Peyer's patch (tissue), 4 donors: Measurements from ENCODE around the gene CSNK1G1.

ENCODE experiments used
- POLR2A ChIP-seq, 2 donors: fragments of 450-650 bp; IDR thresholded peaks; one replicate each; pipeline ENCODE4 v1.5.1; 2017; ENCODE audit warnings: antibody characterized with exemption in 2 of 2, mild to moderate bottlenecking in 2 of 2, moderate library complexity in 2 of 2
- TF ChIP-seq, protein P1 (sequence below), 6 experiments: fragments of 450-650 bp in 4 of 6; fragments of 200-600 bp in 2 of 6; sonication (generic) in 1 of 6; IDR thresholded peaks; one replicate each; pipeline ENCODE4 v1.5.1; 2017 to 2019; ENCODE audit warnings: antibody characterized with exemption in 6 of 6, mild to moderate bottlenecking in 3 of 6, moderate library complexity in 1 of 6

DNA sequence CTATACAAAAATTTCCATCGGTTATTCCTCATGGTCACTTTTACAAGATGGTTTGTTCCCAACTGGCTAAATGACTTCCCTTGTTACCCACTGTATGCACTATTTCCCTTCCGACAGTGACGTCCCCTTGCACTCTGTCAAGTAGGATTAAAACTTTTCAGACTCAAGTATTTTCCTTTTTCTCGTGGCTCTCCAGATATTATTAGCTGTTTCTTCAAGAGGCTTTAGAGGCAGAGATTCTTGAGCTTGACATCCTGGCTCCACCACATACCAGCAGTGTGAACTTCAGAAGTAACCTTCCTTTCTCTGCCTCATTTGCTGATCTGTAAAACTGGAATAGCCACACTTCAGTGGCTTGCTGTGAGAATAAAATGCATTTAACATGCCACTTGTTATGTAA lies 14.0 kb downstream of the CSNK1G1 start:
- TF ChIP-seq, protein P1, sequence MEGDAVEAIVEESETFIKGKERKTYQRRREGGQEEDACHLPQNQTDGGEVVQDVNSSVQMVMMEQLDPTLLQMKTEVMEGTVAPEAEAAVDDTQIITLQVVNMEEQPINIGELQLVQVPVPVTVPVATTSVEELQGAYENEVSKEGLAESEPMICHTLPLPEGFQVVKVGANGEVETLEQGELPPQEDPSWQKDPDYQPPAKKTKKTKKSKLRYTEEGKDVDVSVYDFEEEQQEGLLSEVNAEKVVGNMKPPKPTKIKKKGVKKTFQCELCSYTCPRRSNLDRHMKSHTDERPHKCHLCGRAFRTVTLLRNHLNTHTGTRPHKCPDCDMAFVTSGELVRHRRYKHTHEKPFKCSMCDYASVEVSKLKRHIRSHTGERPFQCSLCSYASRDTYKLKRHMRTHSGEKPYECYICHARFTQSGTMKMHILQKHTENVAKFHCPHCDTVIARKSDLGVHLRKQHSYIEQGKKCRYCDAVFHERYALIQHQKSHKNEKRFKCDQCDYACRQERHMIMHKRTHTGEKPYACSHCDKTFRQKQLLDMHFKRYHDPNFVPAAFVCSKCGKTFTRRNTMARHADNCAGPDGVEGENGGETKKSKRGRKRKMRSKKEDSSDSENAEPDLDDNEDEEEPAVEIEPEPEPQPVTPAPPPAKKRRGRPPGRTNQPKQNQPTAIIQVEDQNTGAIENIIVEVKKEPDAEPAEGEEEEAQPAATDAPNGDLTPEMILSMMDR (IDR thresholded peaks at IDR 0.05), result no peak
- no peak for TF ChIP-seq POLR2A (IDR thresholded peaks at IDR 0.05)
